Anterior cingulate cortex (tissue), 58 donors: ENCODE data around the gene OOSP2.
"Not testable (repeated sequence)": the region's sequence is repeated elsewhere in the genome, so short reads cannot be mapped to it uniquely, and the experiment has no call there.

ENCODE experiments used
- DNase-seq, 58 donors: peaks; one replicate each; lab custom pipeline; 2025; lab: John Stamatoyannopoulos, UW

OOSP2 gene

GRCh38 chr11:60040109-60040508, at the start of gene OOSP2:
OOSP2 (plus strand) TSS chr11:60040409; CDS start chr11:60040460, 51 bp downstream.
- DNase-seq, result no peak

GRCh38 chr11:59990421-59990820, 49.8 kb upstream of the OOSP2 start:
- DNase-seq, result no peak

GRCh38 chr11:59992425-59992824, 47.8 kb upstream of the OOSP2 start:
- DNase-seq, result no peak

- DNase-seq, result no peak
Observed at GRCh38 chr11:59997800-59998199, 42.4 kb upstream of the OOSP2 start.

- no peak for DNase-seq
Observed at GRCh38 chr11:59999691-60000090, 40.5 kb upstream of the OOSP2 start.

- DNase-seq, result no peak
Observed at GRCh38 chr11:60003729-60004128, 36.5 kb upstream of the OOSP2 start.

- DNase-seq, result no peak
Observed at GRCh38 chr11:60005360-60005759, 34.8 kb upstream of the OOSP2 start.

GRCh38 chr11:60016881-60017280, 23.3 kb upstream of the OOSP2 start, which contains the start of gene OOSP4B:
OOSP4B (plus strand) TSS chr11:60017181.
- no peak for DNase-seq

GRCh38 chr11:60018058-60018457, 22.2 kb upstream of the OOSP2 start:
- no peak for DNase-seq

- not testable (repeated sequence) for DNase-seq
Observed at GRCh38 chr11:60020376-60020775, 19.8 kb upstream of the OOSP2 start.

GRCh38 chr11:60029015-60029632, 11.1 kb upstream of the OOSP2 start:
- DNase-seq, result no peak

GRCh38 chr11:60050422-60050821, 10.2 kb downstream of the OOSP2 start:
- DNase-seq, result not testable (repeated sequence)

- DNase-seq, result not testable (repeated sequence)
Observed at GRCh38 chr11:60050839-60051238, 10.6 kb downstream of the OOSP2 start.

- DNase-seq, result no peak
Observed at GRCh38 chr11:60056349-60056969, 16.2 kb downstream of the OOSP2 start, which contains the start of gene MS4A3. MS4A3 (plus strand) TSS chr11:60056665; CDS start chr11:60061161, 4,496 bp downstream.

- no peak for DNase-seq
Observed at GRCh38 chr11:60059052-60059451, 18.8 kb downstream of the OOSP2 start.

- DNase-seq, result no peak
Observed at GRCh38 chr11:60059521-60060240, 19.5 kb downstream of the OOSP2 start.

- DNase-seq, result no peak
Observed at GRCh38 chr11:60064111-60064510, 23.9 kb downstream of the OOSP2 start.

GRCh38 chr11:60065801-60066200, 25.6 kb downstream of the OOSP2 start:
- DNase-seq, result no peak

- DNase-seq, result no peak
Observed at GRCh38 chr11:60069450-60069849, 29.2 kb downstream of the OOSP2 start.

- DNase-seq, result not testable (repeated sequence)
Observed at GRCh38 chr11:60071644-60072043, 31.4 kb downstream of the OOSP2 start.

- no peak for DNase-seq
Observed at GRCh38 chr11:60077216-60077817, 37.1 kb downstream of the OOSP2 start.
